GM12891 (cell line): ENCODE results near the gene KCP.

ENCODE experiments used
- PAX5 ChIP-seq: IDR thresholded peaks from 2 replicates; pipeline ENCODE4 v1.6.1; 2011; ENCODE audit warnings: low read length, moderate library complexity, mild to moderate bottlenecking; ENCODE audit not compliant: insufficient read depth, severe bottlenecking
- POLR2A ChIP-seq: IDR thresholded peaks from 2 replicates; pipeline ENCODE4 v1.6.1; 2011; ENCODE audit warnings: low read depth, low read length, control low read depth
- POLR2AphosphoS5 ChIP-seq: IDR thresholded peaks from 2 replicates; pipeline ENCODE4 v1.6.1; 2011; ENCODE audit warnings: low read depth, low read length, control low read depth
- POU2F2 ChIP-seq: IDR thresholded peaks from 2 replicates; pipeline ENCODE4 v1.6.1; 2011; ENCODE audit warnings: low read depth, mild to moderate bottlenecking, control low read depth, low read length, moderate library complexity

- TF ChIP-seq POLR2A (no peak), PAX5 (no peak), POLR2AphosphoS5 (no peak), POU2F2 (no peak)
Observed at GRCh38 chr7:128827971-128828711, 82.4 kb downstream of the KCP start.
